HUES64 (cell line): ENCODE results near the gene OR10X1.

ENCODE experiments used
- H3K27ac ChIP-seq: 2 replicates; pipeline ENCODE4 v1.7.0; 2013; ENCODE audit warnings: low read depth, low read length, inconsistent platforms
- H3K27me3 ChIP-seq: 2 replicates; pipeline ENCODE4 v1.6.1; 2013; ENCODE audit warnings: mild to moderate bottlenecking, low read length; ENCODE audit not compliant: insufficient read depth
- H3K36me3 ChIP-seq: 2 replicates; pipeline ENCODE4 v1.6.1; 2013; ENCODE audit warnings: mild to moderate bottlenecking, low read length; ENCODE audit not compliant: insufficient read depth
- H3K4me1 ChIP-seq: 2 replicates; pipeline ENCODE4 v1.6.1; 2013; ENCODE audit warnings: mild to moderate bottlenecking, low read length, moderate library complexity; ENCODE audit not compliant: insufficient read depth
- H3K4me3 ChIP-seq: 2 replicates; pipeline ENCODE4 v1.5.1; 2013; ENCODE audit warnings: mild to moderate bottlenecking, low read length, moderate library complexity
- H3K9ac ChIP-seq: 2 replicates; pipeline ENCODE4 v1.6.1; 2013; ENCODE audit warnings: mild to moderate bottlenecking, low read depth, low read length
- H3K9me3 ChIP-seq: 2 replicates; pipeline ENCODE4 v1.6.1; 2013; ENCODE audit warnings: low read depth, low read length; ENCODE audit not compliant: insufficient read depth
- WGBS: fragments of 150-250, 120-280 bp; methylation state at CpG from one replicate; pipeline ENCODE4 v1.1.7; 2013; ENCODE audit warnings: missing lambda C conversion rate; 5-methylcytosine and 5-hydroxymethylcytosine counted together

The OR10X1 gene

GRCh38 chr1:158564608-158565007, 15.1 kb downstream of the OR10X1 start:
- no peaks in the 10 kb centered on the region for H3K9me3 ChIP-seq
- H3K4me3 ChIP-seq = no peak overlapping the region
- no peak overlapping the region for H3K27ac ChIP-seq
- H3K27me3 ChIP-seq = no peaks in the 10 kb centered on the region
- H3K36me3 ChIP-seq = no peaks in the 10 kb centered on the region
- WGBS = 98% methylated on average over 2 of the region's 2 CpGs
- no peaks in the 10 kb centered on the region for H3K4me1 ChIP-seq
- no peak overlapping the region for H3K9ac ChIP-seq

- Histone ChIP-seq H3K4me3 (no peak overlapping the region), H3K4me1 (no peaks in the 10 kb centered on the region), H3K27me3 (no peaks in the 10 kb centered on the region), H3K36me3 (no peaks in the 10 kb centered on the region), H3K27ac (no peak overlapping the region), H3K9ac (no peak overlapping the region), H3K9me3 (no peaks in the 10 kb centered on the region)
- no CpG with 5 or more reads among the region's 2 CpGs for WGBS
Observed at GRCh38 chr1:158563853-158564252, 15.8 kb downstream of the OR10X1 start.

GRCh38 chr1:158559696-158560095, 20.0 kb downstream of the OR10X1 start:
- Histone ChIP-seq H3K4me3 (no peak overlapping the region), H3K9ac (no peak overlapping the region), H3K36me3 (no peaks in the 10 kb centered on the region), H3K4me1 (no peaks in the 10 kb centered on the region), H3K27me3 (no peaks in the 10 kb centered on the region), H3K9me3 (no peaks in the 10 kb centered on the region), H3K27ac (no peak overlapping the region)
- 85% methylated on average over 1 of the region's 1 CpG for WGBS

- no peak within 1 kb of the TSS for H3K4me3 ChIP-seq
- no peaks in the 10 kb centered on the region for H3K9me3 ChIP-seq
- H3K4me1 ChIP-seq = no peaks in the 10 kb centered on the region
- H3K9ac ChIP-seq = no peak within 1 kb of the TSS
- H3K27me3 ChIP-seq = no peaks in the 10 kb centered on the region
- H3K36me3 ChIP-seq = no peaks in the 10 kb centered on the region
- H3K27ac ChIP-seq = no peak within 1 kb of the TSS
- WGBS = 100% methylated on average over 1 of the region's 3 CpGs
Observed at GRCh38 chr1:158554352-158554751, 25.3 kb downstream of the OR10X1 start, which contains the start of gene OR6Y1. TSS of gene OR6Y1 (minus strand) at chr1:158554405. CDS start at chr1:158548105, 6,300 bp downstream.

- H3K27me3 ChIP-seq = no peaks in the 10 kb centered on the region
- H3K4me1 ChIP-seq = no peaks in the 10 kb centered on the region
- no peak overlapping the region for H3K27ac ChIP-seq
- H3K4me3 ChIP-seq = no peak overlapping the region
- WGBS = 89% methylated on average over 1 of the region's 1 CpG
- no peaks in the 10 kb centered on the region for H3K36me3 ChIP-seq
- no peaks in the 10 kb centered on the region for H3K9me3 ChIP-seq
- H3K9ac ChIP-seq = no peak overlapping the region
Observed at GRCh38 chr1:158552296-158552695, 27.4 kb downstream of the OR10X1 start.

- Histone ChIP-seq H3K27ac (no peak overlapping the region), H3K27me3 (no peaks in the 10 kb centered on the region), H3K4me1 (no peaks in the 10 kb centered on the region), H3K9ac (no peak overlapping the region), H3K9me3 (no peaks in the 10 kb centered on the region), H3K36me3 (no peaks in the 10 kb centered on the region), H3K4me3 (no peak overlapping the region)
- WGBS = 97% methylated on average over 2 of the region's 2 CpGs
Observed at GRCh38 chr1:158547533-158547932, 32.2 kb downstream of the OR10X1 start.

GRCh38 chr1:158537609-158538008, 42.1 kb downstream of the OR10X1 start:
- no peak overlapping the region for H3K4me3 ChIP-seq
- H3K27me3 ChIP-seq = no peaks in the 10 kb centered on the region
- H3K9ac ChIP-seq = no peak overlapping the region
- H3K36me3 ChIP-seq = no peaks in the 10 kb centered on the region
- no peak overlapping the region for H3K27ac ChIP-seq
- H3K4me1 ChIP-seq = no peaks in the 10 kb centered on the region
- H3K9me3 ChIP-seq = no peaks in the 10 kb centered on the region
- WGBS = 78% methylated on average over 2 of the region's 2 CpGs

- Histone ChIP-seq H3K4me3 (no peak overlapping the region), H3K9ac (no peak overlapping the region), H3K4me1 (no peaks in the 10 kb centered on the region), H3K9me3 (no peaks in the 10 kb centered on the region), H3K27me3 (no peaks in the 10 kb centered on the region), H3K36me3 (no peaks in the 10 kb centered on the region), H3K27ac (no peak overlapping the region)
- WGBS = 94% methylated on average over 3 of the region's 5 CpGs
Observed at GRCh38 chr1:158534496-158534895, 45.2 kb downstream of the OR10X1 start.
